Measurements from ENCODE around the gene MKX.

DNA sequence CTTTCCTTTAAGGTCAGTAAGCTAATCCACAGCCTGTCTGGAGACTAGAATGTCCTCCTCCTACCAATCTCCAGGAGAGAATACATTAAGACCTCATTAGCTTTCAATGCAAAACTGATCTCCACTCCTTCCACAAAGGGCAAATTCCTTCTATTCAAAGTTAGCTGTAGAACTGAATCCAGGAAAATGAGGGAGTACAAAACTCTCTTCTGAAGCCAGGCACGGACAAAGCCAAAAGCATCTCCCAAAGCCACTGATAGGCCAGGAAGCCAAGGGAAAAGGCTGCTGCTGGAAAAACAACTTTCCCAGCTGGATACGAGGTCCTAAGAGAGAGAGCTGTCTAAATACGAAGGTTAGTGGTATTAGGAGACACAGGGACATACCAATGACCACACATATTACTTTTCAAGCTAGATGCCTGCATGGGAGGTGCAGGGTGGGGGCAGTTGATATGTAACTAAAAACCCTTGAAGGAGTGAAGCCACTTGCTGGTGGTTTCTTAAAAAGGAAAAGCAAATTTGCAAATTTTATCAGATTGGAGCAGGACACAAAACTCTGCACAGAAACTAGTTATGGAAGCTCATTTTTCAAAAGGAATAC lies 43.6 kb downstream of the MKX start:
- TF ChIP-seq, protein P1, sequence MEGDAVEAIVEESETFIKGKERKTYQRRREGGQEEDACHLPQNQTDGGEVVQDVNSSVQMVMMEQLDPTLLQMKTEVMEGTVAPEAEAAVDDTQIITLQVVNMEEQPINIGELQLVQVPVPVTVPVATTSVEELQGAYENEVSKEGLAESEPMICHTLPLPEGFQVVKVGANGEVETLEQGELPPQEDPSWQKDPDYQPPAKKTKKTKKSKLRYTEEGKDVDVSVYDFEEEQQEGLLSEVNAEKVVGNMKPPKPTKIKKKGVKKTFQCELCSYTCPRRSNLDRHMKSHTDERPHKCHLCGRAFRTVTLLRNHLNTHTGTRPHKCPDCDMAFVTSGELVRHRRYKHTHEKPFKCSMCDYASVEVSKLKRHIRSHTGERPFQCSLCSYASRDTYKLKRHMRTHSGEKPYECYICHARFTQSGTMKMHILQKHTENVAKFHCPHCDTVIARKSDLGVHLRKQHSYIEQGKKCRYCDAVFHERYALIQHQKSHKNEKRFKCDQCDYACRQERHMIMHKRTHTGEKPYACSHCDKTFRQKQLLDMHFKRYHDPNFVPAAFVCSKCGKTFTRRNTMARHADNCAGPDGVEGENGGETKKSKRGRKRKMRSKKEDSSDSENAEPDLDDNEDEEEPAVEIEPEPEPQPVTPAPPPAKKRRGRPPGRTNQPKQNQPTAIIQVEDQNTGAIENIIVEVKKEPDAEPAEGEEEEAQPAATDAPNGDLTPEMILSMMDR (conservative IDR thresholded peaks at IDR 0.05; ENCODE audit: low read length): no peak
- no peak for TF ChIP-seq EZH2phosphoT487 (IDR thresholded peaks at IDR 0.05; ENCODE audit: borderline replicate concordance)
